KMS-11 (cell line): ENCODE results near the gene COL25A1.

Experiments
- H2AFZ ChIP-seq: fragments of 200-600 bp; sonication (generic); 2 replicates; pipeline ENCODE4 v1.6.1; 2016; ENCODE audit warnings: antibody characterized with exemption, mixed run types, low read depth
- H3K27ac ChIP-seq: fragments of 200-600 bp; sonication (generic); 2 replicates; pipeline ENCODE4 v1.6.1; 2016; ENCODE audit warnings: mild to moderate bottlenecking, mixed run types
- H3K27me3 ChIP-seq: fragments of 200-600 bp; sonication (generic); 2 replicates; pipeline ENCODE4 v1.6.1; 2017; ENCODE audit warnings: mild to moderate bottlenecking, low read depth, mixed run types, moderate library complexity; ENCODE audit not compliant: insufficient read depth
- H3K36me3 ChIP-seq: fragments of 200-600 bp; sonication (generic); 2 replicates; pipeline ENCODE4 v1.6.1; 2017; ENCODE audit warnings: mild to moderate bottlenecking, mixed run types; ENCODE audit not compliant: insufficient read depth
- H3K4me1 ChIP-seq: fragments of 200-600 bp; sonication (generic); 2 replicates; pipeline ENCODE4 v1.6.1; 2016; ENCODE audit warnings: mild to moderate bottlenecking, low read depth, mixed run types; ENCODE audit not compliant: poor library complexity, severe bottlenecking
- H3K4me2 ChIP-seq: fragments of 200-600 bp; sonication (generic); 2 replicates; pipeline ENCODE4 v1.7.0; 2016; ENCODE audit warnings: mild to moderate bottlenecking, mixed run types
- H3K4me3 ChIP-seq: fragments of 200-600 bp; sonication (generic); IDR thresholded peaks from 2 replicates; pipeline ENCODE4 v1.6.1; 2017; ENCODE audit warnings: low read depth, low read length, mixed read lengths; ENCODE audit not compliant: insufficient read depth
- H3K79me2 ChIP-seq: fragments of 200-600 bp; sonication (generic); 2 replicates; pipeline ENCODE4 v1.6.1; 2016; ENCODE audit warnings: low read depth, mixed run types; ENCODE audit not compliant: insufficient read depth
- H3K9ac ChIP-seq: fragments of 200-600 bp; sonication (generic); 2 replicates; pipeline ENCODE4 v1.6.1; 2016; ENCODE audit warnings: mild to moderate bottlenecking, mixed run types
- H4K20me1 ChIP-seq: fragments of 200-600 bp; sonication (generic); 2 replicates; pipeline ENCODE4 v1.6.1; 2016; ENCODE audit warnings: mild to moderate bottlenecking, mixed run types; ENCODE audit not compliant: insufficient read depth
- TF ChIP-seq, protein P1 (sequence below): fragments of 200-600 bp; sonication (generic); conservative IDR thresholded peaks from 2 replicates; pipeline ENCODE4 v1.6.1; 2017; ENCODE audit warnings: low read depth, mild to moderate bottlenecking, antibody characterized with exemption, low read length, moderate library complexity, mixed read lengths

The COL25A1 gene

DNA sequence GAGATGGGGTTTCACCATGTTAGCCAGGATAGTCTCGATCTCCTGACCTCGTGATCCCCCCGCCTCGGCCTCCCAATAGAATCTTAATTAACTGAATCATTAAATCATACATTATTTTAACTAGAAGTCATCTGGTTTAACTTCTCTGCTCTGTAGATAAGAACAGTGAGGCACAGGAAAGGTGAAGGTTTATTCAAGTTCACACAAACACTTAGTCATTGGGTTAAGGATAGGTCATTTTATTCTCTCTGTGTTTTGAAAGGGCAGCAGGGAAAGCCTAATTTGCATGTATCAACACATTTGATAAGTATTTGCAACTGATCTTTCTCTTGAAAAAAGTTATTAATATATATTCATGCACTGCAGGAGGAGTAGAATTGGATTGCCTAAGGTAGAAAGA, 538.5 kb downstream of the COL25A1 start:
- no peaks in the 10 kb centered on the region for H3K79me2 ChIP-seq
- peaks cover 8% of the 10 kb centered on the region for H3K4me1 ChIP-seq
- H3K27me3 ChIP-seq, result no peaks in the 10 kb centered on the region; the same call in 1 of the 2 replicates
- H3K27ac ChIP-seq, result no peak overlapping the region
- H3K4me2 ChIP-seq, result no peak overlapping the region
- H2AFZ ChIP-seq, result no peak overlapping the region
- H3K36me3 ChIP-seq, result no peaks in the 10 kb centered on the region
- H3K9ac ChIP-seq, result no peak overlapping the region
- TF ChIP-seq, protein P1, sequence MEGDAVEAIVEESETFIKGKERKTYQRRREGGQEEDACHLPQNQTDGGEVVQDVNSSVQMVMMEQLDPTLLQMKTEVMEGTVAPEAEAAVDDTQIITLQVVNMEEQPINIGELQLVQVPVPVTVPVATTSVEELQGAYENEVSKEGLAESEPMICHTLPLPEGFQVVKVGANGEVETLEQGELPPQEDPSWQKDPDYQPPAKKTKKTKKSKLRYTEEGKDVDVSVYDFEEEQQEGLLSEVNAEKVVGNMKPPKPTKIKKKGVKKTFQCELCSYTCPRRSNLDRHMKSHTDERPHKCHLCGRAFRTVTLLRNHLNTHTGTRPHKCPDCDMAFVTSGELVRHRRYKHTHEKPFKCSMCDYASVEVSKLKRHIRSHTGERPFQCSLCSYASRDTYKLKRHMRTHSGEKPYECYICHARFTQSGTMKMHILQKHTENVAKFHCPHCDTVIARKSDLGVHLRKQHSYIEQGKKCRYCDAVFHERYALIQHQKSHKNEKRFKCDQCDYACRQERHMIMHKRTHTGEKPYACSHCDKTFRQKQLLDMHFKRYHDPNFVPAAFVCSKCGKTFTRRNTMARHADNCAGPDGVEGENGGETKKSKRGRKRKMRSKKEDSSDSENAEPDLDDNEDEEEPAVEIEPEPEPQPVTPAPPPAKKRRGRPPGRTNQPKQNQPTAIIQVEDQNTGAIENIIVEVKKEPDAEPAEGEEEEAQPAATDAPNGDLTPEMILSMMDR, result no peak
- H3K4me3 ChIP-seq, result no peak overlapping the region
- no peaks in the 10 kb centered on the region for H4K20me1 ChIP-seq

DNA sequence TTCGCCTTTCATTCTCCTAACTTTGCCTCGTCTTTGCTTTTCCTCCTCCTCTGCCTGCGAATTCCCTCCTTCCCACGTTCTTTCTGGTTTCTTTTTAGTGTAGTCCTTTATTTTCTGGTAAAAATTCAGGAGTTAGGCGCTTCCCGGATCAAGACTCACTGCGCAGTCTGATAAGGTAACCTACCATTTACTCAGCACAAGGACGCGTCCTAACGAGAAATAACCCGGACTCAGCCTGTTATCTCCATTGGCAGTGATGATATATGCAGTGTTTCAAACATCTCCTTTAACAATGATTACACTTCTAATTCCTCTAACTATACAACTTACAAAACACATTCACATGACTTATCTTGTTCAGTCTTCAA, 539.2 kb downstream of the COL25A1 start:
- peaks cover 8% of the 10 kb centered on the region for H3K4me1 ChIP-seq
- no peak overlapping the region for H3K27ac ChIP-seq
- H3K4me2 ChIP-seq, result peak overlapping the region; percentile 76
- H3K4me3 ChIP-seq, result peak overlapping the region; percentile 48
- no peaks in the 10 kb centered on the region for H3K79me2 ChIP-seq
- H4K20me1 ChIP-seq, result no peaks in the 10 kb centered on the region
- TF ChIP-seq, protein P1, result no peak
- H3K9ac ChIP-seq, result peak overlapping the region; percentile 55; the same call in 1 of the 2 replicates
- H3K36me3 ChIP-seq, result no peaks in the 10 kb centered on the region
- H3K27me3 ChIP-seq, result no peaks in the 10 kb centered on the region; the same call in 1 of the 2 replicates
- peak overlapping the region; percentile 96 for H2AFZ ChIP-seq

DNA sequence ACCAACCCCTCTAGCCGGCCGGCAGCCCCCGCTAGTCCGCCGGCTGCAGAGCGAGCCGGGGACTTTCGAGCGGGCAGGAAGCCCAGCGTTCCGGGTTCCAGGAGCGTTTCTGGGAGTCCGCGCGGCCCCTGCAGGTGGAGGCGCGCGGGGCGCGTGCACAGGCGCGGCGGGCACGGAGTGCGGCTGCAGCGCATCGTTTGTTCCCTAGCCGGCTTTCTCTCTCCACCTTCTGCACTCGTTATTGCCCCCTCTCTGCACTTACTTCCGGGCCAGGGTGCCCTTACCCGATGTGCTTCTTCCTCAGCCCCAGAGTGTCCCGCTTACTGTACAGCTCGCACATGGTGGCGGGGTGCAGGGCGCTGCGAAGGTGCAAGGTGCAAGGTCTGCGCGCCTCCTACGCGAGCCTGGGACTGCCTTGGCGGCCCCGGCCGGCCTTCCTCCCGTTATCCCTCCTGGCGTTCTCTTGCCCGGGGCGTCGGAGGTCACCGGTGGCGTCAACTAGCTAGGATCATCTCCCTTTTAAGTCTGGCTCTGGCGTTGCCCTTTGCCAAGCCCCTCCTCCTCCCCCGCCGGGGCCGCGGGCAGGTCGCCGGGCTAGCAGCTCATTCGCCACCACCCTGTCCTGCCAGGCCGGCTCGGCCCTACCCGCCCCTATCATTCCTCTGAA, 539.8 kb downstream of the COL25A1 start, which contains the start of gene ETNPPL:
ETNPPL (minus strand) TSS at position 495 of the 667 bp plus-strand sequence; CDS start at position 340, 155 bp downstream.
- peak within 1 kb of the TSS; percentile 48 for H3K4me3 ChIP-seq
- H3K79me2 ChIP-seq, result no peaks in the 10 kb centered on the region
- H3K27me3 ChIP-seq, result no peaks in the 10 kb centered on the region; the same call in 1 of the 2 replicates
- H3K4me1 ChIP-seq, result peaks cover 8% of the 10 kb centered on the region
- H4K20me1 ChIP-seq, result no peaks in the 10 kb centered on the region
- no peak within 1 kb of the TSS for H3K27ac ChIP-seq
- peak within 1 kb of the TSS; percentile 96 for H2AFZ ChIP-seq
- H3K9ac ChIP-seq, result peak within 1 kb of the TSS; percentile 55
- no peaks in the 10 kb centered on the region for H3K36me3 ChIP-seq
- TF ChIP-seq, protein P1, result peak; percentile 31; the same call in 1 of the 2 replicates
- peak within 1 kb of the TSS; percentile 76 for H3K4me2 ChIP-seq
